ENCODE data around the gene ERI2. TPM values are rescaled to one million over a fixed set of nuclear protein-coding genes. Genes with fewer than 3 reads are reported as not detected.

The ERI2 gene
- total and polyA plus RNA-seq, 12 donors = 3.2 to 13.6 (median 11.6) TPM

GRCh38 chr16:20821682-20822081, 15.4 kb upstream of the ERI2 start:
- TF ChIP-seq CTCF (IDR thresholded peaks at IDR 0.05) = no peak
- ATAC-seq (no peak), DNase-seq (no peak)
- Histone ChIP-seq H3K4me3 (no peak overlapping the region), H3K36me3 (peaks cover 0 to 45% (median 0%) of the 10 kb centered on the region in 9 donors), H3K27ac (no peak overlapping the region), H3K27me3 (no peaks in the 10 kb centered on the region), H3K4me1 (peaks cover 0 to 9% (median 0%) of the 10 kb centered on the region in 9 donors), H3K9me3 (no peaks in the 10 kb centered on the region)
- intact Hi-C loops (cut with DNase I) = no loop called here
- 86 to 90% methylated on average over 4 of the region's 4 CpGs for WGBS, 2 donors

DNA sequence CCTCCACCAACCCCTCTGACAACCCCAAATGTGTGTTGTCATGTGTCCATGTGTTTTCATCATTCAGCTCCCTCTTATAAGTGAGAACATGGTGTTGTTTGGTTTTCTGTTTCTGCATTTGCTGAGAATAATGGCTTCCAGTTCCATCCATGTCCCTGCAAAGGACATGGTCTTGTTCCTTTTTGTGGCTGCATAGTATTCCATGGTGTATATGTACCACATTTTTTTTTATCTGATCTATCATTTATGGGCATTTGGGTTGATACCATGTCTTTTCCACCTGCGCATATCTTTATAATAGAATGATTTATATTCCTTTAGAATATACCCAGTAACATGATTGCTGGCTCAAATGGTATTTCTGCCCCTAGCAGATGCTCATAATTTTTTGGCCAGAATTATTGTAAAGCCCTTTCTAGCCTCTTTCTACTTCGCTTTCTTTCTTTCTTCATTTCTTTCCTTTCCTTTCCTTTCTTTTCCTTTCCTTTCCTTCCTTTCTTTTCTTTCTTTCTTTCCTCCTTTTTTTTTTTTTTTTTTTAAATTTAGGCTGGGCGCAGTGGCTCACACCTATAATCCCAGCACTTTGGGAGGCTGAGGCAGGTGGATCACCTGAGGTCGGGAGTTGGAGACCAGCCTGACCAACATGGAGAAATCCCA, 12.8 kb upstream of the ERI2 start:
- no peak overlapping the region for H3K27ac ChIP-seq
- H3K4me3 ChIP-seq = no peak overlapping the region
- peaks cover 0 to 9% (median 0%) of the 10 kb centered on the region in 9 donors for H3K4me1 ChIP-seq
- intact Hi-C loops (cut with DNase I) = no loop called here
- 99% methylated on average over 4 of the region's 4 CpGs for WGBS, 2 donors
- TF ChIP-seq CTCF (IDR thresholded peaks at IDR 0.05) = no peak
- no peak for ATAC-seq
- peaks cover 0 to 48% (median 0%) of the 10 kb centered on the region in 9 donors for H3K36me3 ChIP-seq
- H3K27me3 ChIP-seq = no peaks in the 10 kb centered on the region
- DNase-seq = no peak
- no peaks in the 10 kb centered on the region for H3K9me3 ChIP-seq

DNA sequence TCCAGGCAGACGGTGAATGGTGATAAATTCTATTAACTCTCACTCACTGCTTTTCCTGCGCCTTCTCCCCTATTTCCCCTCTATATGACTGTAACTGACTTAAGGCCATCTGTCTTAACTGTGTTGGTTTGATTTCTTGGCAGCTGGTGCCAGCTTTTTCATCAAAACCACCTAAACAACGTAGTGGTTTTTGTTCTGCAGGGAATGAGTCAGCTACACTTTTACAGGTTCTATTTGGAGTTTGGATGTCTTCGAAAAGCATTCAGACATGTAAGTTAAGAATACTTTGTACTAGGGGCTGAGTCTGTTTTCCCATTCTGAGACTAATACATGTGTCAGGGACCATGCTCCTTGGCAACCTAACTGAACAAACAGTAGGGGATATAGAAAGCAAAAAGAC, 8.5 kb upstream of the ERI2 start:
- 88 to 93% methylated on average over 4 of the region's 4 CpGs for WGBS, 2 donors

GRCh38 chr16:20812510-20812909, 6.2 kb upstream of the ERI2 start:
- WGBS, 2 donors = 84 to 90% methylated on average over 2 of the region's 2 CpGs
- Histone ChIP-seq H3K4me1 (peaks cover 0 to 6% (median under 1%) of the 10 kb centered on the region in 9 donors), H3K27me3 (no peaks in the 10 kb centered on the region), H3K9me3 (no peaks in the 10 kb centered on the region), H3K27ac (no peak overlapping the region), H3K36me3 (peaks cover 0 to 35% (median 0%) of the 10 kb centered on the region in 9 donors), H3K4me3 (no peak overlapping the region)
- intact Hi-C loops (cut with DNase I) = no loop called here
- DNase-seq (no peak), ATAC-seq (no peak)
- no peak for TF ChIP-seq CTCF (IDR thresholded peaks at IDR 0.05)

More for the DNA sequence above, 8.5 kb upstream of the ERI2 start:
- no peak overlapping the region for H3K4me3 ChIP-seq
- peaks cover 0 to 36% (median 0%) of the 10 kb centered on the region in 9 donors for H3K36me3 ChIP-seq
- TF ChIP-seq CTCF (IDR thresholded peaks at IDR 0.05) = no peak
- ATAC-seq (no peak), DNase-seq (no peak)
- no peaks in the 10 kb centered on the region for H3K9me3 ChIP-seq
- no peaks in the 10 kb centered on the region for H3K27me3 ChIP-seq
- H3K4me1 ChIP-seq = no peaks in the 10 kb centered on the region
- H3K27ac ChIP-seq = no peak overlapping the region
- intact Hi-C loops (cut with DNase I) = no loop called here
